HG02870 (cell line): ENCODE data around the gene MGRN1.

ENCODE experiments used
- ATAC-seq: cut with Tn5 transposase; IDR thresholded peaks from one replicate; pipeline ENCODE4 v1.9.1; 2021; ENCODE audit warnings: mild to moderate bottlenecking, moderate library complexity; ENCODE audit not compliant: unreplicated experiment

MGRN1 gene

DNA sequence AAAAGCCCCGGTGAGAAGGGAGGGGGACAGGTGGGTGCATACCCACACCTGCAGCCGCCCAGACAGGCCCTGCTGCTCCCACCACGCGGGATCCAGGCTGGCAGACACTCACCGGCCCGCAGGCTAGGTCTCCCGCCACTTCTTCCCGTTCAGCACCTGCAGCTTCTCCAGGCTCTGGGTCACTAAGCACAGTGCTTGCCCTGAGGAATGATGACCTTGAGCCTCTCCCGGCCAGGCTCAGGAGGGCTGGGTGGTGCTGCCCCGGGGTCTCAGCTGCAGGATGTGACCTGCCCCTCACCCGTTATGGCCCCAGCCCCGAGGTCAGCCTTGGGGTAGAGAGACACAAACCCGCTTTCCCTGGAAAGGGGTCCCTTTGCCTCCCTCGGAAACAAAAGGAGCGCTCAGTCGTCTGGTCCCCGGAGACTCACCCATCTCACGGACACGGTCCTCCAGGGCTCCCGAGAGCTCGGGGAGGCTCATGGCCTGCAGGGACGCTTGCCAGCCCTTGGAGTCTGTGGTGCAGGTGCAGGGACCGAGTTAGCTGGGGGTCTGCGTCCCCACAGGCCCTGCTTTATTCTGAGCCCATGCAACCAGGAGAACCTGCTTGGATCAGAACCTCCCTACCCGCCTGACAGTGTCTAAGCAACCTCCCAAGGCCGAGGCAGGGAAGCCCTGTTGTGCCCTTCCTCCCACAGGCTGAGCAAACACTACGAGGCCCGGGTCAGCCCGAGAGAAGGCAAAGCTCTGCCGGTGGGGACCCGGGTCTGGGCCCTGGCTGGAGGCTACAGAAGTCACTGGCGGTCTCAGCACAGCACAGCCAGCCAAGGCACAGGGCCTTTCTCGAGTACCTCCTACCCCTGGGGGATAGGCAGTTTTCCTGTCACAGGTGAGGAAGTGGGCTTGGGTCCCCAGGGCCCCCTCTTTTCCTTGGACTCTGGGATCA, 72.5 kb downstream of the MGRN1 start:
- ATAC-seq: no peak

- no peak for ATAC-seq
These were observed 73.2 kb downstream of the MGRN1 start for GRCh38 chr16:4697848-4698291.

- no peak for ATAC-seq
These were observed 73.9 kb downstream of the MGRN1 start for GRCh38 chr16:4698321-4699045.

DNA sequence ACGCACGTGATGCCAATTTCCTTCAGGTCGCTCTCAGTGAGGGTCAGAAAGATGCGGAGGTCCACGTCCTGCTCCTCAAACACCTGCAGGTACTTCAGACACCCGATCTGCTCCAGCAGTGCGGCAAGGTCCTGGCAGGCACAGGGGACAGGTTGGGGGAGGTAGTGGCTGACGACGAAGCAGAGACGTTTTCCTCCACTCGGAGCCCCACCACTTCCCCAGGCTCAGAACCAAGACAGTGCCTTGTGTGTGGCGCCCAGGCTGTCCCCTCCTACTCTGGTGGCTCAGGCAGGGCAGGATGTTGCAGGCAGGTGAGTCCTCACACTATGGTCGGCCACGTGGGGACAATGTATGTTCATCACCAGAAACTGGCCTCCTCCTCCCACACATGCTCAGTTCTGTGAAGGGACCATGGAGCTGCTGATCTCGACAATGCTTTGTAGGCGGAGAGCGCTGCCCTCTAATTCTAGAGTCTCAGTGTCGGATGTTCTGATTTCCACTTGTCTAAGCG, 74.5 kb downstream of the MGRN1 start:
- no peak for ATAC-seq

DNA sequence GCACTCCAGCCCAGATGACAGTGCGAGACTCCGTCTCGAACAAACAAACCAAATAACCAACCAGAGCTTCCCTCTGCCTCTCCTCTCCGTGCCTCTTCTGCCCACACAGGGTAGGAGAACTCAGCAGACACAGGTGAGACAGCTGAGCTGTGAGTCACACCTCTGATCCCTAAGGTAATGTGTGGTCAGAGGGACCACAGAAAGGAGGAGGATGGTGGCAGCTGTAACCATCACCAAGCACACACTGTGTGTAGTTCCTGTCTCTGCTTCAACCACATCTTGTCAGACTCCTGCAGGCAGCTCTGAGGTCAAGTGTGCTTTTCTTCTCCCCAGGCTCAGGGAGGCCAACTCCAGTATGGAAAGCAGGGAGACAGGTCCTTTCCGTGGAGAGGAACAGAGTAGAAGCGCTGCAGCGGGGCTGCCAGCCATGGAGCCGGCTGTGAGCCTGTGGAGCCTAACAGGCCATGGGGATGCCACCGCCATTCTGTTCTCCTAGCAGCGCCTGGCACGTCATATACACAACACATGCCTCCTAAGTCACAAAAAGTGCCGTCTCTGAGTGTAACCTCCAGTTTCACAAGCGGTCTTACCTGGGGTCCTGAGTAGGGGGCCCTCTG, 75.9 kb downstream of the MGRN1 start:
- ATAC-seq: no peak

GRCh38 chr16:4700997-4701743, 76.5 kb downstream of the MGRN1 start:
- ATAC-seq: no peak

- no peak for ATAC-seq
These were observed 77.3 kb downstream of the MGRN1 start for GRCh38 chr16:4701791-4702465.

DNA sequence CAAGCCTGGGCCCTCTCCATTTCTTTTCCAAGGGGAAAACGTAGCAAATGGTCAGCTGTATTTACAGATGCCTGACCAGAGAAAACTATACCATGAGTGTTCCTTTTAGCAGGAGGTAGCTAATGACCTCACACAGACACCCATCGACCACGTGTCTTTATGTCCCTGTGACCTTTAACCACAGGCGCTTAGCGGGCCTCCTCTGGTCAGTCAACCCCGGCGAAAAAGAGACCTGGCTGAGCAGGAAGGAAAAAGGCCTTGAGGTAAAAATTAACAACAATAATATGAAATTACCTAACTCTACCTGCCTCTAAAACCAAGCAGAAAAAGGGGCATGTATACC, 77.8 kb downstream of the MGRN1 start:
- ATAC-seq: no peak

GRCh38 chr16:4703906-4704305, 79.3 kb downstream of the MGRN1 start:
- no peak for ATAC-seq

GRCh38 chr16:4704491-4704890, 79.9 kb downstream of the MGRN1 start:
- ATAC-seq: no peak

GRCh38 chr16:4704913-4705312, 80.3 kb downstream of the MGRN1 start:
- ATAC-seq: no peak

DNA sequence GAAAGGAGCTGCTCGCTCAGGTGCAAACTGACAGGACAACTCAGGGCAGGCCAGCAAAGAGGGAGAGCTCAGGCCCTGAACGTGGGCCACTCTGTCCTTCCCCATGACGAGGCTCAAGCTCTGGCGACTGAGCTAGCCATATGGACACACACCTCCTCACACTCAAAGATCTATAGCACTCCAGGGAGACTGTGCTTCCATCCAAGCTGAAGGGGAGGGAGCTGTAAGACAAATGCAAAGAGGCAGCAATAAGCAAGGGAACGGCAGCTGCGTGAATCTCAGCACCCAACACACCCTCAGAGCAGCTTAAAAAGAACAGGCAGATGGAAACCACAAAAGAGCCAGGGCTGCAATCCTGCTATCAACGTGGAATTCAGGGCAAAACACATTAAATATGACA, 82.2 kb downstream of the MGRN1 start:
- no peak for ATAC-seq

- ATAC-seq: no peak
These were observed 84.9 kb downstream of the MGRN1 start for GRCh38 chr16:4709481-4709880.

GRCh38 chr16:4713663-4714501, 89.3 kb downstream of the MGRN1 start:
- no peak for ATAC-seq

DNA sequence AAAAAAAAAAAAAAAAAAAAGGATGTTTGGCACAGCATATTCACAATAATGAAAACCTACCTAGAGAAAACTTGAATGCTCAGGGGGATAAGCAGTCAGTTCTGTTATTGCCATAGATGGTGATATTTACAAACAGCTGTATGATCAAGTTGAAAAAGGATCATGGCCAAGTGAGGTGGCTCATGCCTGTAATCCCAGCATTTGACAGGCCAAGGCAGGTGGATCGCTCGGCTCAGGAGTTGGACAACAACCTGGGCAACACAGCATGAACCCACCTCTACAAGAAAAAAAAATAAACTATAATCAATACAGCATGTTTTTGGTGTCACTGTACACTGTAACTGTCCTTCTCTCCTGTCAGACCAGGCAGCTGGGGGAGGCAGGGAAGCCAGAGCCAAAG, 90.4 kb downstream of the MGRN1 start:
- no peak for ATAC-seq

GRCh38 chr16:4718466-4718865, 93.8 kb downstream of the MGRN1 start:
- no peak for ATAC-seq

GRCh38 chr16:4723071-4723767, 98.6 kb downstream of the MGRN1 start:
- no peak for ATAC-seq

DNA sequence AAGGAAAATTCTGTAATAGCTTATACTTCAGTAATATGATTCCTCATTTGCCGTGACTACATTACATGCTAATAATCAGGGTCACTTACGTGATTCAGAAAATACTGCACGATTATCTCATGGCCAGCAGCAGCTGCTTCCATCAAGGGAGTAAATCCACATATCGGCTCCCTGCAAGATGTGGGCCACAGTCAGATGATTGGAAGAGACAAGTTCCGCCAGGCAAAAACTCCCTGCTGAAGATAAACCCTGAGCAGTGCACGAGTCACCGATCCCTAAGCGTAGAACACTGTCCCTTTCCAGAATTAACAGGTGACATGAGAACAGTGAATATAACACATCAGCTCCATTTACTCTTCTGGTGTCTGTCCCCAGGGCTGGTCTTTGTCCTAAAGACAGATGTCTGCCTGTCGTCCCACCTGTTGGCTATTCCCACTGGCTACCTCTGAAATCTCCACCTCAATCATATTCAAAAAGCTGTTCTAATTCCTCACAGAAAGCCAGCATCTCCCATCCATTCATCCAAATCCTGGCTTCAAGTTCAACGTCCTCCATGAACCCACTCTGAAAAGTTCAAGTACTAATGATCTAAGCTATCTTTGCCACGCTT, 100.1 kb downstream of the MGRN1 start:
- no peak for ATAC-seq
